GM12874 (cell line): Measurements from ENCODE around the gene CAMTA1.

Source experiments
- TF ChIP-seq, protein P1 (sequence below): IDR thresholded peaks from 2 replicates; pipeline ENCODE4 v1.5.1; 2011; ENCODE audit warnings: low read depth, mild to moderate bottlenecking, control low read depth, low read length, moderate library complexity; ENCODE audit not compliant: insufficient read depth

Gene CAMTA1

DNA sequence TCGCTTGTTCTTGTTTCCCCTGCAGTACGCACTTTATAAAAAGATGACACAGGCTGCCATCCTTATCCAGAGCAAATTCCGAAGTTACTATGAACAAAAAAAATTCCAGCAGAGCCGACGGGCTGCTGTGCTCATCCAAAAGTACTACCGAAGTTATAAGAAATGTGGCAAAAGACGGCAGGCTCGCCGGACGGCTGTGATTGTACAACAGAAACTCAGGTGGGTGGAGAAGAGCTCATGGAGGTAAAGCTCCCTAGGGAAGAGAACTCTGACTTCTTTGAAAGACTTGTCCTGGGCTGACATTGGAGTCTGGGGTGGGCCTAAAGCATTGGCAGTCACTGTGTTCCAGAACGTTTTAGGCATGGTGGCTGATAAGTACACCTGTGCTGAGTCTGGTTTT lies 965.9 kb downstream of the CAMTA1 start:
- TF ChIP-seq, protein P1, sequence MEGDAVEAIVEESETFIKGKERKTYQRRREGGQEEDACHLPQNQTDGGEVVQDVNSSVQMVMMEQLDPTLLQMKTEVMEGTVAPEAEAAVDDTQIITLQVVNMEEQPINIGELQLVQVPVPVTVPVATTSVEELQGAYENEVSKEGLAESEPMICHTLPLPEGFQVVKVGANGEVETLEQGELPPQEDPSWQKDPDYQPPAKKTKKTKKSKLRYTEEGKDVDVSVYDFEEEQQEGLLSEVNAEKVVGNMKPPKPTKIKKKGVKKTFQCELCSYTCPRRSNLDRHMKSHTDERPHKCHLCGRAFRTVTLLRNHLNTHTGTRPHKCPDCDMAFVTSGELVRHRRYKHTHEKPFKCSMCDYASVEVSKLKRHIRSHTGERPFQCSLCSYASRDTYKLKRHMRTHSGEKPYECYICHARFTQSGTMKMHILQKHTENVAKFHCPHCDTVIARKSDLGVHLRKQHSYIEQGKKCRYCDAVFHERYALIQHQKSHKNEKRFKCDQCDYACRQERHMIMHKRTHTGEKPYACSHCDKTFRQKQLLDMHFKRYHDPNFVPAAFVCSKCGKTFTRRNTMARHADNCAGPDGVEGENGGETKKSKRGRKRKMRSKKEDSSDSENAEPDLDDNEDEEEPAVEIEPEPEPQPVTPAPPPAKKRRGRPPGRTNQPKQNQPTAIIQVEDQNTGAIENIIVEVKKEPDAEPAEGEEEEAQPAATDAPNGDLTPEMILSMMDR: no peak

GRCh38 chr1:7752512-7753417 lies 967.5 kb downstream of the CAMTA1 start:
- TF ChIP-seq, protein P1: peak; percentile 56

DNA sequence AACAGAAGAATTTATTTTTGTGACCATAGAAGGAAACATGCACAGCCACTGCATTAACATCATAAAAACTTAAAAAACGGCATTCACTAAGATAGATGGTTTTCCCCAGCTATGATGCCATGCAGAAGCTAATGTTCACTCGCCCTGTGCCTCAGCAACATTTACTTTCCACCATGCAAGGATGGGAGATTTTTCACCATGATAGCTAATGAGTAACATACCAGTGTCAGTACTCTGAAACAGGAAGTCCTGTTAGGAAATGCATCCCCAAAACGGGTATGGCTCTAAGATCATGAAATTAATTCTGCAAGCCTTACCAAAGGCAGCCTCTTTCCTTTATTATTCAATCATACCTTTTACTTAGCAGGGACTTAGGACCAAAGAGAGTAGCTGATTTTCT lies 968.4 kb downstream of the CAMTA1 start:
- TF ChIP-seq, protein P1: no peak

GRCh38 chr1:7754234-7754633 lies 969.0 kb downstream of the CAMTA1 start:
- TF ChIP-seq, protein P1: no peak

GRCh38 chr1:7755448-7755847 lies 970.2 kb downstream of the CAMTA1 start:
- TF ChIP-seq, protein P1: peak; percentile 32; the same call in 1 of the 2 replicates

- TF ChIP-seq, protein P1: no peak
Observed at GRCh38 chr1:7760245-7760644, 975.0 kb downstream of the CAMTA1 start.

GRCh38 chr1:7761103-7761502 lies 975.8 kb downstream of the CAMTA1 start:
- TF ChIP-seq, protein P1: no peak
